ENCODE results near the gene TMC7.
A peak's percentile ranks its signal among the peaks of the same experiment; 100 is the strongest.

TMC7 gene

DNA sequence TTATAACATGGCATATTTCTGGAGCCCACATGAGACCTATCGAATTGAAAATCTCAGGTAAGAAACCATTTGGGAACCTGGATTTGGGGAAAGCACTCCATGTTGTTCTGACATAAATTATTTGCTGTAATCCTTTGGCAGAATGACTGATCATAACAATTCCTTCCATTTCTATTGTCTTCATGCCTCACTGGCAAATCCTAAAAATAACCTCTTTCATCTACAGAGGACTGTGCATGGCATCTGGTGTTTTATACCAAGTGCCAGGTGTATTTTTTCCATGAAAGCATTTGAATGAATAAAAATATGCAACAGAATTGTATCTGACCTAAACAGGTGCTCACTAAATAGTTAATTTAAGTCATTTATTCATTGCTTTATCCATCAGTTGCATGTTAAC, 50.0 kb downstream of the TMC7 start:
- DNase-seq = no peak

DNA sequence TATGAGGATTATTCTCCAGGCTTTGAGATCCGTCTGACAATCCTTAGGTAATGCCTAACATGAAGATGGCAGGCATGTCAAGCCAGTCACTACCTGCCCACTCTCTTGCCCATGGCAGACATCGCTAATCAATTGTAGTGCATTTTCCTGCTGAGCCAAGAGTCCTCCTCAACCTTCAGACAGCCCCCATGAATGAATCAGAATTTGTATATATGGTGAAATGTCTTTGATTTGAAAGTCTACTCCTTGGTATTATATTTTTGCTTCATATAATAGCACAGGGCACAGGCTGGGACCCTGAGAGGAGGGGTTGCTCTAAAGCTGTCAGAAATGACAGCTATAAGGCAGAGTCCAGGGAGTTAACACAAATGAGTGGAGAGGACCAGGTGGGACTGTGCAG, 56.7 kb downstream of the TMC7 start:
- no peak for DNase-seq

DNA sequence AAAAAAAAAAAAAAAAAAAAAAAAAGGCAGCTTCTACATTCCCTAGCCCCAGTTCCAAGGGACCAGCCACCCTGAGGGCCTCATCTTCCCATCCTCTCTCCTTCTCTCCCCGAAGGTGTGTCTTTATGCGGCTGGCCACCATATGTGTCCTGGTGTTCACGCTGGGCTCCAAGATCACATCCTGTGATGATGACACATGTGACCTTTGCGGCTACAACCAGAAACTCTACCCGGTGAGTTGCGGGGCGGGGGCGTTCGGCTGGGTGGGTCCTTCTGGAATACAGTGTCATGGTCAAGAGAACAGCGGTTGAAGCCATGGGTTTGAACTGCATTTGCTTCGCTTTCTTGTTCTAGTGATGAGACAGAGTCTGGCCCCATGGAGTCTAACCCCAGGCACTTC, 61.0 kb downstream of the TMC7 start:
- no peak for DNase-seq

- DNase-seq = no peak
Observed at GRCh38 chr16:19046062-19046461, 62.3 kb downstream of the TMC7 start.

DNA sequence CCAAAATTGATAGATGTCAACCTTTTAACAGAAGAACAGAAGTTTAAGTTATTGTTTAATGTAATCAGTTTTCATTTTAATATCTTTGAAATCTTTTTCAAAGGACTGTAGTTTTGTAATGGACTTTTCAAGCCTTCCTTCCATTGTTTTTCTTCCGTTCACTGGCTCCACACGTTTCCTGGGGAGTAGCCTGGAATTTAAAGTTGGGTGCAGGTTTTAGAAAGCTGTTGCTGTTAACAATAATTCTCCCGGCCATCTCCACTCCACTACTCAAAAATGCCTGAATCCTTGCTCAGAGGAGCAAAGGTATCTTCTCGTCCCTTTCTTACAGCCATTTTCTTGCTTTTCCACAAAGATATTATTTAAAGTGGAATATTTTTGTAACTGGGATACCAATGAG, 79.0 kb downstream of the TMC7 start:
- no peak for DNase-seq

DNA sequence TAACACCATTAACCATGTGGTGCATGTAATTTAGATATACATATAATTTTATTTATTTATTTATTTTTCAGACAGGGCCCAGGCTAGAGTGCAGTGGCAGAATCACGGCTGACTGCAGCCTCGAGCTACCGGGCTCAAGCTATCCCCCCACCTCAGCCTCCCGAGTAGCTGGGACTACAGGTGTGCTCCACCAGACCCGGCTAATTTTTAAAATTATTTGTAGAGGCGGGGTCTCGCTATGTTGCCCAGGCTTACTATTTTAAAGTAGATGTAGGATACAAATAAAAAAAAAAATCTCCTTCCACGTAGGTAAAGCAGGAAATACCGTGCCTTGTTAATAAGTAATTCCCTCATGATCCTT, 83.2 kb downstream of the TMC7 start:
- DNase-seq = no peak

- peak; percentile 98 for DNase-seq
Observed at GRCh38 chr16:19067349-19068236, 83.9 kb downstream of the TMC7 start, which contains the start of gene COQ7. Gene COQ7 (plus strand): TSS chr16:19067614. CDS start chr16:19067665, 51 bp downstream.

GRCh38 chr16:19068237-19068815, 84.6 kb downstream of the TMC7 start:
- no peak for DNase-seq

- peak; percentile 42 for DNase-seq
Observed at GRCh38 chr16:19071811-19072777, 88.4 kb downstream of the TMC7 start.

GRCh38 chr16:19073344-19073743, 89.6 kb downstream of the TMC7 start:
- DNase-seq = no peak

GRCh38 chr16:19073863-19074262, 90.1 kb downstream of the TMC7 start:
- no peak for DNase-seq

GRCh38 chr16:19075511-19075910, 91.8 kb downstream of the TMC7 start:
- no peak for DNase-seq

DNA sequence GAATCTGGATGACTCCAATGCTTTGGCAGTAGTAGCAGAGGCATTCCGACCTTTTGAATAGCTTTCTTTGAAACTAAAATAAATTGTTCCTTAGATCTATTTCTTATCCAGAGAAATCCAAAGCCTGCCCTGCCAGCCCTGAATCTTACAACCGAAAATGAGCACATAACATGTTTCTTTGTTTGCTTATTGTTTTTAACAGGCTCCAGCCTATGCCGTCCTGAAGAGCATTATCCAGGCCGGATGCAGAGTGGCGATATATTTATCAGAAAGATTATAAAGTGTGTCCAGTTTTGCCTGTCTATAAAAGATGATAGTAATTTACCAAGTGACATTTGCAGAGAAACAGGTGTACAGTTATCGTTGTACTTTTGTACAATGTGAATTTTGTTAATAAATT, 94.1 kb downstream of the TMC7 start:
- no peak for DNase-seq

DNA sequence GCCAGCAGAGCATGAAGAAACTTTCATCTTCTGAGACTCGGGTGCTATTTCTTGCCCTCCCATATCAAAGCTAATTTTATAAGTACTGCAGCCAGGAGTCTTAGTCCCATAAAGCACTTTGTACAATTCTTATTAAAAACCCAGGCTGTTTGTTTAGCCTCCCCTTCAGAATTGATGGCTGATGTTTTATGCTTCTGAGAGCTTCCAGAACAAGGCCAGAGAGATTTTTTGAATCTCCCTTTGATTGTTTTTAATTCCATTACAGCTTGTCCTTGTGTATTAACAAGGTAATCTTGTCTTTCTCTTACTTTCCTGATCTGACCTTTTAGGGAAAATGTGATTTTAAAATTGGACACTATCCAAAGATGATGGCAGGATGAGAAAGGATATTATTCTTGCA, 99.9 kb downstream of the TMC7 start:
- DNase-seq = no peak

DNA sequence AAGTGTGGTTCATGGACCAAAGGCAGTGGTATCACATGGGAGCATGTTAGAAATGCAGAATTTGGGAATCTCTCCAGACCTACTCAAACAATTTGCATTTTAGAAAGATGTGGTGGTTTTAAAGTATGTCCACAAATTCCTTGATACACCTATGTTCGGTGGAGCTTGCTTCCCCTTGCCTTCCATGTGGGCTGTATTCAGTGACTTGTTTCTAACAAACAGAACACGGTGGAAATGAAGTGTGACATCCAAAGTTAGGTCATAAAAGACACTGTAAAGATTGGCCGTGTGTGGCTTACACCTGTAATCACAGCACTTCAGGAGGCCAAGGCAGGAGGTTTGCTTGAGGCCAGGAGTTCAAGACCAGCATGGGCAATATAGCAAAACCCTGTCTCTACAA, 100.4 kb downstream of the TMC7 start:
- DNase-seq = no peak

DNA sequence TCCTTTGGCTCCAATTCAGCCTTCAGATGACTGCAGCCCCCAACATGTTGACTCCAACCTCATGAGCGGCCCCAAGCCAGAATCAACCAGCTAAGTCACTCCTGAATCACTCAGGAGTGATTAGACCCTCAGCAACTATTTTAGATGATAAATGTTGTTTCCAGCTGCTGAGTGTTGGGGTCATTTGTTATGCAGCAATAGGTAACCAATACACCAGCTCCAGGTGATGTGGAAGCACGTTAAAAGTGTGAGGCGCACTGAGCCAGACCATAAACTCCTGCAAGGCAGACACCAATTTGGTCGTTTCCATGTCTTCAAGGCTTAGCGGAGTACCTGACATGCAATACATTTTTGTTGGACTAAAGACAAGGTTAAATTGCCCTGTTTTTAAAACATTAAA, 101.1 kb downstream of the TMC7 start:
- DNase-seq = no peak

DNA sequence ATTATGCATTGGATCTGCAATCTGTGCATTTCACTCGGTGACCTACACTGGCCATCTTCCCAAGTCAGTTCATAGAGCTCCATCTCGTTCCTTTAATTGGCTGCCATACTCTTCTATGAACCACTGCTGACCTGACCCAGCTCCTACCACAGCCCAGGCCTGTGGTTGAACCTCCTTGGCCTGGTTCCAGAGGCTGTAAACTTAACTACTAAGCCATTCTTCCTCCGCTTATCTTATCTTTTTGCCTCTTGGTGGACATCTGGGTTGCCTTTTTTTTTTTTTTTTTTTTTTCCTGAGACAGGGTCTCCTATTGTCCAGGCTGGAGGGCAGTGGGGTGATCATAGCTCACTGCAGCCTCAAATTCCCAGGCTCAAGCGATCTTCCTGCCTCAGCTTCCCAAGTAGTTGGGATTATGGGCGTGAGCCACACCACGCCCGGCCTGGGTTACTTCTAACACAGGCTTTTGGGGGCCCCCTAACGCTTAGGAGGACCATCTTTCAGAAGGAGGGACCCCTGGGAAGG, 102.0 kb downstream of the TMC7 start:
- no peak for DNase-seq

GRCh38 chr16:19086322-19087199, 102.8 kb downstream of the TMC7 start:
- peak; percentile 92 for DNase-seq

- DNase-seq = no peak
Observed at GRCh38 chr16:19088341-19088916, 104.7 kb downstream of the TMC7 start.

DNA sequence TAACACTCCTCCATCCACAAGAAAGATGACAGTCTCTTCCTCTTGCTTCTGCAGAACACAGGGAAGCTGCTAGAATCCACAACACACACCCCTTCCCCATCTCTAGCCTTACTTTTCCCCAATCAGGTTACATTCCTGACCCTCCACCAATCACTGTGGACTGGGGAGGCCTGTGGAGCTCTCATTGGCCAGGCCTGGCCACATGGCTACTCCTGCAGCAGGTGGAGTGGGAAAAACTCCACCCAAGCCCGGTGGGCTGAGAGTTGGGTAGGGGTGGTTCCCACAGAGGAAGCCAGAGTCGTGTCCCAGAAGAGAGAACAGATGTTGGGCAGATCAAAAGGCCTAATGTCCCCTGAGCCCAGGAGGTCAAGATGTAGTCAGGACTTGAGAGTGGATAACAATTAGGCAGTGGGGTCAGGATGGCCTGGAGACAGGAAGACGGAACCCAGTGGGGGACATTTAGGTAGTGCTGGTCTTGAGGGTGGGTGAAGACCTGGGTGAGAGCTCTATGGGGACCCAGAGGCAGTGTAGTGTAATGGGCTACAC, 105.7 kb downstream of the TMC7 start:
- DNase-seq = no peak

- DNase-seq = no peak
Observed at GRCh38 chr16:19090916-19091315, 107.2 kb downstream of the TMC7 start.
